ENCODE data around the gene RAD51B.

The RAD51B gene

DNA sequence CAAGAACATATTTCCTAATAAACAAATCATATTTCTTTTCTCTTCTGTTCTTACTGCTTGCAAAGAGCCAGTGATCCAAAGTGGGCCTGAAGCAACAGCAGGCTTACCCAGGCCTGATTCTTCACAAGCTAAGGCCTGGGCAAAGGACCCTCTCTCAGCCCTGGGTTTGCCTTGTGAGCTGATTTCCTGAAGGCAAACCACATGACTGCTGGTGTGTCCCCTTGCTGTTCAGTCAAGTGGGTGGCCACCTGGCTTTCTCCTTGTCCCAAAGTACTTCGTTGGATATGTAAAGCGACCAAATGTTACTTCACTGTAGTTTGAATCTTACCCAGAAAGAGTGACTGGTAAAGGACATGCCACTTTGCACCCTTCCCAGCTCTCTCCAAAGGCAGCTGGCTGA lies 580.4 kb downstream of the RAD51B start:
- no peak for FAIRE-seq

DNA sequence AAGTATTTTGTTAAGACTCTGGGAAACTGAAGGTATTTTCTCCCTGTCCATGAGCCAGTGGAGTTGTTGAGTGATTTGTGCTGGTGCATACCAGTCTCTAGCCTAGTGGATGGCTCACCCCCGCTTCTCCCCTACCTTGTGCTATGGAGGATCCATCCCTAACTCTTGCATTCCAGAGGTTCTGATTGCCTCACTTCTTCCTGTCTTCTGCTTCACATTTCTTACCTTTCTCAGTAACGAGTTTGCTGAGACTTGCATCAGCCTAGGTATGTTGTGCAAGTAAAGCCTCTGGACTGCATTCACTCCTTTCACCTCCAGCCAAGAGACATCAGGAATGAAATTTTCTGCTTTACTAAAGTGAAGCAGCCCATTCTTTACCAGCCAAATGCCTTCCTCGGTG lies 581.7 kb downstream of the RAD51B start:
- FAIRE-seq, result no peak

DNA sequence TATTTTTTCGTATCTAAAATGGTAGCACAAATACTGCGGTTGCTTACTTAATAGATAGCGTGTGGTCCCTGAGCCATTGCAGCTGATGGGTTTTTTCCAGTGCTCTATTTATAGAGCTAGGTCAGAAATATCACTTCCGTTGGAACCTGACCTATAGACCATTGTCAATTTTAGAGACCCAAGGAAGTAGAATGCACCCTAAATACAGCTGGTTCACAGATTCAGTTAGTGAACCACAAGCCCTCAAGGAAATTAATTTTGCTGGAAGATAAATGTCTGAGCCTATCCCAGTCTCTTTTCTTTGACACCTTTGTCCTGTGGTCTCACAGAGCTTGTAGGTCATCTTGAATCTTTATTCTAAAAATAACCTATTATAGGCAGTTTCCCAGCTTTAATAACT lies 582.3 kb downstream of the RAD51B start:
- FAIRE-seq, result no peak

DNA sequence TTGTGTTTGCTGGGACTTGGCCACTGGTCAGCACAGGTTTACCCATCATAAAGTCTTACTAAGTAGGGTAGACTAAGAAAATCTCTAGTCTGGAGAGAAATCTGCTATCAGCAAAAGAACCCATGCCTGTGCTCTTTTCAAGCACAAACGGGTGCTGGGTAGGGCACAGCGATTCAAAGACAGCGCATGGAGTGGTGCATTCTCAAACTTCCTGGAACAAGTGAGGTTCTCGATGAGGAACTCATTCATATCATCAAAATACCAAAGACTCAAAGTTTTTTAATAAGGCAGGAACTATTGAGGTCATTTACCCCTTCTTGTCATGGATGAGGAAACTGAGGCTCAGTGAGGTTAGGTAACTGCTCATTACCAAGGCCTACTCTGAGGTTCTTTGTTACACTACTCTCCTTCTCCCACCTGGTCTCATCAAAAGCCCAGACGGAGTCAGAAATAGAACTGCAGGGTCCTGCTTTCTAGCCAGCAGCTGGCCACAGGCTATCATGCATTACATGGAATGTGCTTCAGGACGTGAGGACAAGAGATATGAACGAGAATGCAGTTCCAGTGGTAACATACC lies 583.0 kb downstream of the RAD51B start:
- FAIRE-seq, result no peak

GRCh38 chr14:68403191-68404145 lies 583.9 kb downstream of the RAD51B start:
- FAIRE-seq, result no peak

GRCh38 chr14:68404146-68404527 lies 584.6 kb downstream of the RAD51B start:
- FAIRE-seq, result no peak

GRCh38 chr14:68404652-68405183 lies 585.1 kb downstream of the RAD51B start:
- FAIRE-seq, result no peak

DNA sequence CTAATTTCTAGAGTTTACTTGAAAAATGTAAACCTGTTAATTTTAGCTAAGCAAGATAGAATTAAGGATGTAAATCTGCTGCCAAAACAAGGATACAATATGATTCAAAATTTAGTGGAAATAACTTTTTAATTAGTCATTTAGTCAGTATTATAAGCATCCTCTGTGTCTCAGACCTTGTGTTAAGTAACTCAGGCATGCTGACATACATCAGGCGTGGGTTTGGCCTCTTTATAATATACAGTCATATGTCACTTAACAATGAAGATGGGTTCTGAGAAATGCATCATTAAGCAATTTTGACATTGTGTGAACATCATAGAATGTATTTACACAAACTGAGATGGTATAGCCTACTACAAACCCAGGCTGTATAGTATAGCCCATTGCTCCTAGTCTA lies 586.4 kb downstream of the RAD51B start:
- FAIRE-seq, result no peak

DNA sequence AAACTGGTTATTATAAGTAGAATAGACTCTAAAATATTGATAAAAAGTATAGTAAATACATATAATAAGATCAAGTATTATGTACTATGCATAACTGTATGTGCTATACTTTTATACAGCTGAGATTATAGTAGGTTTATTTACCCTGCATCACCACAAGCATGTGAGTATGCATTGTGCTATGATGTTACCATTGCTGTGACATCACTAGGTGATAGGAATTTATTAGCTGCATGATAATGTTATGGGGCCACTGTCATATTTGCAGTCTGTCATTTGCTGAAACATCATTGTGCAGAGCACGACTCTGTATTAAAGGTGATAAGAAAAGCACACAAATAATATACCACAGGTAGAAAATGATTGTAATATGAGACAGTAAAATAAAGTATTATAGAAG lies 587.7 kb downstream of the RAD51B start:
- no peak for FAIRE-seq

DNA sequence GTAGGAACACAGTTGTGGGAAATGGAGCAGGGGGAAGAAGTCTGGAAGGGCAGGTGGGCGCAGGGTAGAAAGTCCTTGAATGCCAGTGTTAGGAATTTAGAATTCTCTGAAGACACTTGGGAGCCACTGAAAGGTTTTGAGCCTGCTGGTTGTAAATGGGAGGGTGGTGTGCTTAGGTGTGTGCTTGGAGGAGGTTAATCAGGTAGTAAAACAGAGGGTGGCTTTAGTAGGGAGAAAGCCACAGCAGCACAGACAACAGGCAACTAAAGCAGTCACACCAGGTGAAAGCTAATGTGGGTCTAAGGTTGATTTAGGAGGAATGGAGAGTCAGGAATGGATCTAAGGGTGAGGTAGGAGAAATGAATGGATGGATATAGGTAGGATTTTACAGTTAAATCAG lies 588.2 kb downstream of the RAD51B start:
- no peak for FAIRE-seq

- FAIRE-seq, result peak; percentile 78
Observed at GRCh38 chr14:68408680-68409079, 589.1 kb downstream of the RAD51B start.

- FAIRE-seq, result no peak
Observed at GRCh38 chr14:68409387-68409786, 589.8 kb downstream of the RAD51B start.

DNA sequence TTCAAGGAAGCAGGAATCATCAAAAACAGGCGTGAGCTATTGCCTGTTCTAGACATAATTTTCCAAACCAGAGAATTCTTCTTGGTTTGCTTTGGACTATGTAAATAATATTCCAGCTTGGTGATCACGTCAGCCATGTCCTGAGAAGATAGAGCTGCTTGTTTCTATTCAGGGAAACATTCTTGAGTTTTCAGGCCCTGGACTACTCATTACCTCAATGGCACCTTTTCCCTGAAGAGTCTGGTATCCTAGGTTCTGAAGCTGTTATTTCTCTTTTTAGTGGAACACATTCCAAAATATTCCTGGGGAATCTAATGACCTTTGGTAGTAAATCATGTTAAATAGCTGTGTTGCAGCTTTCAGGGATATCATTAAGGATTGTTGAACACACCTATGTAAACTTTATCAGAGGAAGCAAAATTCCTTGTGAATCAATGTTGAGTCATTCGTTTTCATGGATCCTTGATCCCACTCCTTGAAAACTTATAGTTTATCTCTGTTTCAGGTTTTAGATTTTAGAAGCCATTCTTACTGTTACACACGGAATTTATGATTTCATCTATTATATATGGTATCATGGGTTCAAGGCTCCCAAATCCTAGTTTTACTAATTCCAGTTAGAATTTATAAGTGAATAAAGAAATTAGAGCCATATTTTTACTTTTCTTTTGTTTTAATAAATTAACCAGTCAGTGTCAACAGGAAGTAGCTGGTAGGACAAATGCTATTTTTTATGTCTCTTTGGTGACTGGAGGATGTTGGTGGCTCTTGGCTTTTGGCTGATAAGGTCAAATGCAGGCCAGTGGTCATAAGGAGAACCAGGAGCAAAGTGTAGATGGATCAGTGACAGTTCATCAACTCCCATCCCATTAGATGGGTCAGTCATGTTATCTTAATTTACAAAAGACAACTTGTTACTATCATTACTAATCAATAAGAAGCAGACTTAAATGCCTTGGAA lies 593.2 kb downstream of the RAD51B start:
- FAIRE-seq, result no peak

DNA sequence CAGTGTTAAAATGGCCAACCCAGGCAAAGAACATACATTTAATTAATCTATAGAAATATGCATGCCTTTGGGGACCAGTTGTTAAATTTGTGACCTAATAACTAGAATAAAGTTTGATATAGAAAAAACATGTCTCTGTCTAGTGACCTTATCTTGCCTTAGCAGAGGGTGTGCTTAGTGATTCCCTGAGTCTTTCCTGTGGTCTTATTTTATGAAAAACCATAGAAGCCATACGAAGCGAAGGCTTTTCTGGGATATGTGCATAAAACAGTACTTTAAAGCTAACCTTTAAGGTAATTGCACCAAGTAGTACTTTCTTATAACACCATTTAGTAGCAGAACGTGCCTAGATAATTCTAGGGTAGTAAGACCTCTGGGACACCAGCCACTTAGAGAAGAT lies 593.9 kb downstream of the RAD51B start:
- no peak for FAIRE-seq

DNA sequence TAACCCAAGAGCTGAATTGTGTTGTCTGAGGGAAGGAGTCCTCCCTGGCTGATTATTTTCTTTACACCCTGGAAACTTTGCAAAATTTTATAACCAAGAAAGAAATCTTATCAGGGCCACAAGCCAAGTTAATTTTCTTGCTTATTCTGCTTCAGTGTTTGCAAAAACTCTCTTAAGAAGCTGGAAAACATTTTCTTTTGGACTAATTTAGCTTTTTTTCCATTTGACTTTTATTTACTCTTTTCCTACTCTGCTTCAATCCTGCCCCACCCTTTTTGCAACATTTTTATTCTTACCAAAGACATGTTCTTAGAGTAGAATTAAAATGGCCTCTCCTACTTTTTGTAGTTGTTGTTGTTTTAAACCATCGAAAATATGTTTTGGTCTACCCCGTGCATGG lies 594.5 kb downstream of the RAD51B start:
- FAIRE-seq, result no peak

DNA sequence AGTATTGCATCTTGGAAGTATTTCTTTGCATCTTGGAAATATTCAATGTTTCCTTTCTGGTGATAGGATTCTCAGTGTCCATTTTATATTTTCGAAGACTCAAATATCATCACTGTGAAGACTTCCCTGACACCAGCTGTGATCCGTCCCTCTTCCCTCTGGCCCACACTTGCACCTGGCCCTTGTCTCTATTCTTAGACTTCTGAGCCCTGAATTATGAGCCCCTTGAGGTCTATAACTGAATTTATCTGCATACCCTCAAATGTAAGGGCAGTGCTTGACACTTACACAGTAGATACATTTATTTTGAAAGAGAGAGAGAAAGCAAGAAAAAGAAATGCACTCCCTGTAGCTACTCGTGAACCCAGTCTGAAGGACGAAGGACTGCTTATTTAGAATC lies 596.6 kb downstream of the RAD51B start:
- no peak for FAIRE-seq

- FAIRE-seq, result no peak
Observed at GRCh38 chr14:68417009-68417650, 597.6 kb downstream of the RAD51B start.

GRCh38 chr14:68418174-68419118 lies 598.9 kb downstream of the RAD51B start:
- FAIRE-seq, result no peak

GRCh38 chr14:68420350-68420749 lies 600.8 kb downstream of the RAD51B start:
- FAIRE-seq, result no peak

DNA sequence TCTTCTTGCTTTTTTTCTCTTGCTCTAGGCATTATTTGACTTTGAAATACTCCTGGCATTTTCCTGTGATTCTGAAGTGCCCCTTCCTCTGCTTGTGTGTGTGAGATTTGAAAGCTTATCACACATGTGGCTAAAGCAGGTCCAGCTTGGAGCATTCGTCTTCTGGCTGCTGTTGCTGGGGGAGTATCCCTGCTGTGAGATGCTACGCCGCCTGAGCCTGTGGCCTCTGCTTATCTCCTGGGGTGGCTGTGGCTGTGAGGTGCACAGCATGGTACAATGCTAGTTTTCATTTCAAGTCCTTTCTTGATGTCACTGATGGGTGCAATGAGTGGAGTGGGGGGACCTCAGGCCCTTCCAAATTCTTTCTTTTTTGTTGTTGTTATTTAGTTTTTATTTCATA lies 601.5 kb downstream of the RAD51B start:
- FAIRE-seq, result no peak

- FAIRE-seq, result no peak
Observed at GRCh38 chr14:68423686-68424085, 604.1 kb downstream of the RAD51B start.
